Measurements from ENCODE around the gene TAMALIN. TPM values are rescaled to one million over a fixed set of nuclear protein-coding genes. Genes with fewer than 3 reads are reported as not detected.

The TAMALIN gene
- total RNA-seq, 1 donor from 2014 or later: 23.2 TPM

DNA sequence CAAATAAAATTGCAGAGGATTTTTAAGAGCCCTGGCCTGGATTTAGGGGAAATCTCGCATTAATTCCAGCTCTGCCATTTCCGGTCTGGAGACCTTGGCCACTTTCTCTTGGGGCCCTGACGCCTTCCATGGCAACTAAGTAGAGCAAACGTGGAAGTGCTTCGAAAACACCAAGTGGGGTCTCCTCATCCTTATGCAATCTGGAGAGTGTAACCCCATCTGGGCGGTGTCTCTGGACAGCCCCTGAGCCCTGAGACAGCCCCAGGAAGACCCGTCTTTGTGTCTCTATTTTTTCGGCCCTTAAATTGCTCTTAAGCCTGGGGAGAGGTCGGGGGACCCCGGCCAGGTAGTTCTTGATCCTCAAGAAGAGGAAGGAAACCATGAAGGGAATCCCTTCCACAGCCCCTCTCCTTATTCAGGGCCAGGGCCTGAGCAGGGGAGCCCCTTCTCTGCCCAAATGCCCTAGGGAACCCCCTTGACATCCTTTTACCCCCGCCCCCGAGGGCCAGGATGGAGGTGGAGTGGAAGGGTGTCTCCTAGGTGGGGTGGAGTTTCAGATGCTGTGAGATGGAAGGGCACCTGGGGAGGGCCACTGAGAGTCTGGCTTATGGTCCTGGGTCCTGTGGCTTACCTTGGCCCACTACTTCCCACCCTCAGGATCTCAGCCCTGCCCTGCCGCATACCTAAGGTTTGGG lies 26.8 kb downstream of the TAMALIN start:
- Mint-ChIP-seq H3K36me3 (ENCODE audit: low read depth) (no peaks in the 10 kb centered on the region), H3K27me3 (ENCODE audit: low read depth) (peaks cover 6% of the 10 kb centered on the region), H3K4me1 (peaks cover 47% of the 10 kb centered on the region), H3K9me3 (no peaks in the 10 kb centered on the region), H3K4me3 (peak overlapping the region; percentile 83), H3K27ac (ENCODE audit: unreplicated experiment) (peak overlapping the region; percentile 98)
- TF ChIP-seq CTCF (conservative IDR thresholded peaks at IDR 0.05): no peak
- no peak for DNase-seq (ENCODE audit: low read depth, low spot score)

- TF ChIP-seq CTCF (conservative IDR thresholded peaks at IDR 0.05): no peak
Observed at GRCh38 chr12:52035190-52035589, 28.4 kb downstream of the TAMALIN start.

DNA sequence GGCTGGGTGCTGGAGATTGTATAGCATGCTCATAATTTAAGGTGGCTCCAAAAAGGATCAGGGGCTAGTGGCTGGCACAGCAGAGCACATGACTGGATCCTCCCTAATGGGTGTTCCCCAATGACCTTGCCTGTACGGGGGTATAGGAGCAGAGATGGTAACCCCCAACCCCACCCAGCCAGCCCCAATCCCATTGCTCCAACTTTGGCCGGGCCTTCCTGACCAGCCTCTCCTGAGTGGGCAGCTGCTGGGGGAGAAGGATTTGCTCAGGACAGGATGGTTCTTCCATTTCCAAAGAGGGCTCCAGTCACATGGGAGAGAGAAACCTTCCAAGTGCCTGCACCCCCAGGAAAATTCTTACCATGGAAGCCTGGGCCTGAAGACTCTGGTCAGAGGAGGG lies 29.2 kb downstream of the TAMALIN start:
- peak overlapping the region; percentile 89 for H3K4me3 Mint-ChIP-seq
- H3K36me3 Mint-ChIP-seq (ENCODE audit: low read depth): no peaks in the 10 kb centered on the region
- peaks cover 60% of the 10 kb centered on the region for H3K4me1 Mint-ChIP-seq
- H3K9me3 Mint-ChIP-seq: no peaks in the 10 kb centered on the region
- H3K27ac Mint-ChIP-seq (ENCODE audit: unreplicated experiment): no peak overlapping the region
- no peak for TF ChIP-seq CTCF (conservative IDR thresholded peaks at IDR 0.05)
- DNase-seq (ENCODE audit: low read depth, low spot score): no peak
- peaks cover 6% of the 10 kb centered on the region for H3K27me3 Mint-ChIP-seq (ENCODE audit: low read depth)

More at GRCh38 chr12:52035190-52035589, 28.4 kb downstream of the TAMALIN start:
- no peaks in the 10 kb centered on the region for H3K36me3 Mint-ChIP-seq (ENCODE audit: low read depth)
- peaks cover 54% of the 10 kb centered on the region for H3K4me1 Mint-ChIP-seq
- peak overlapping the region; percentile 89 for H3K4me3 Mint-ChIP-seq
- no peaks in the 10 kb centered on the region for H3K9me3 Mint-ChIP-seq
- no peak for DNase-seq (ENCODE audit: low read depth, low spot score)
- no peak overlapping the region for H3K27ac Mint-ChIP-seq (ENCODE audit: unreplicated experiment)
- peaks cover 6% of the 10 kb centered on the region for H3K27me3 Mint-ChIP-seq (ENCODE audit: low read depth)

- no peaks in the 10 kb centered on the region for H3K36me3 Mint-ChIP-seq (ENCODE audit: low read depth)
- H3K27ac Mint-ChIP-seq (ENCODE audit: unreplicated experiment): no peak overlapping the region
- H3K9me3 Mint-ChIP-seq: no peaks in the 10 kb centered on the region
- H3K4me1 Mint-ChIP-seq: peaks cover 63% of the 10 kb centered on the region
- H3K4me3 Mint-ChIP-seq: peak overlapping the region; percentile 89
- H3K27me3 Mint-ChIP-seq (ENCODE audit: low read depth): peaks cover 6% of the 10 kb centered on the region
- peak; percentile 53 for DNase-seq (ENCODE audit: low read depth, low spot score)
- TF ChIP-seq CTCF (conservative IDR thresholded peaks at IDR 0.05): no peak
Observed at GRCh38 chr12:52036587-52037171, 29.9 kb downstream of the TAMALIN start.

DNA sequence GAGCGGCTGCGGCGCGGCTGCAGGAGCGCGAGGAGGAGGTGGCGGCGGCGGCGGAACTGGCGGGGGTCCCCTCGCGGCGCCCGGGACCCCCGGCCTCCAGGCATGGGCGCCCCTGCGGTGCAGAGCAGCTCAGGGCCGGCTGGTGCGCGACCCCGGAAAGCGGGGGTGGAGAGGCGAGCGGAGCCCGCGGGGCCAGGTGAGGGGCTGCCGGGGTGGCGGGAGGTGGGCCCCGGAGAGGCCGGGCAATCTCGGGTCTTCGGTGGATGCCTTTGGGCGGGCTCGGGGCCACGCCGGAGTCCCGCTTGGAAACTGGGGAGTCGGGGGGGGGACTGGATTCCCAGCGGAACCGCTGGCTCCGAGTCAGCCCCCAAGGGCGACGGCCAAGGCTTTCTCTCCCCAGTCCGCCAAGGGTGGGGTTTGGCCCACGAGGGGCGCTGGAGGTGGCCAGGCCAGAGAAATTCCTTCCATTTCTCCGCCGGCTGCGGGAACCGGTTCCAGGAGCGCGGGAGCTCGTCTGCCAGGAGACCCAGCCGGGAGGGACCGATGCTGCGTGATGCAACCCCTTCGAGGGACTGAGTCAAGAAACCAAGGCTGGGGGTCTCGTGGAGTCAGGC lies 30.6 kb downstream of the TAMALIN start:
- Mint-ChIP-seq H3K27me3 (ENCODE audit: low read depth) (peaks cover 6% of the 10 kb centered on the region), H3K36me3 (ENCODE audit: low read depth) (no peaks in the 10 kb centered on the region), H3K4me1 (peaks cover 57% of the 10 kb centered on the region), H3K9me3 (no peaks in the 10 kb centered on the region), H3K4me3 (peak overlapping the region; percentile 97), H3K27ac (ENCODE audit: unreplicated experiment) (peak overlapping the region; percentile 97)
- no peak for TF ChIP-seq CTCF (conservative IDR thresholded peaks at IDR 0.05)
- DNase-seq (ENCODE audit: low read depth, low spot score): no peak
